GM12878 (cell line): Measurements from ENCODE around the gene FGF12.

Experiments used
- CEBPB ChIP-seq, 2 experiments: fragments of 150-350 bp in 1 of 2; IDR thresholded peaks; 2 replicates each; pipeline ENCODE4 v1.6.1; 2012 to 2014; ENCODE audit warnings: low read depth in 2 of 2, low read length in 2 of 2, borderline replicate concordance in 1 of 2, inconsistent platforms in 1 of 2
- EED ChIP-seq: sonication (generic); IDR thresholded peaks from 2 replicates; pipeline ENCODE4 v1.6.1; 2016; ENCODE audit warnings: antibody characterized with exemption, low read depth
- MXI1 ChIP-seq: fragments of 150-350 bp; IDR thresholded peaks from 2 replicates; pipeline ENCODE4 v1.6.1; 2011; ENCODE audit warnings: low read depth, mild to moderate bottlenecking, inconsistent platforms, low read length, improper control_type of control experiment
- PAX8 ChIP-seq: fragments of 450-650 bp; IDR thresholded peaks from 2 replicates; pipeline ENCODE4 v1.6.1; 2017; ENCODE audit warnings: mild to moderate bottlenecking, moderate library complexity
- POLR2A ChIP-seq: IDR thresholded peaks from 2 replicates; pipeline ENCODE4 v1.6.1; 2011; ENCODE audit warnings: low read depth, mild to moderate bottlenecking, low read length
- POU2F2 ChIP-seq: IDR thresholded peaks from 3 replicates; pipeline ENCODE4 v1.6.1; 2011; ENCODE audit warnings: low read depth, mild to moderate bottlenecking, low read length, borderline replicate concordance
- SRF ChIP-seq, 2 experiments: IDR thresholded peaks; 2 replicates each; pipeline ENCODE4 v1.6.1; 2011; ENCODE audit warnings: low read depth in 2 of 2, low read length in 2 of 2, mild to moderate bottlenecking in 1 of 2, moderate library complexity in 1 of 2
- ZNF274 ChIP-seq: IDR thresholded peaks from one replicate; pipeline ENCODE4 v1.8.0; 2011; ENCODE audit not compliant: insufficient read length, insufficient read depth
- TF ChIP-seq, protein P1 (sequence below): IDR thresholded peaks from 2 replicates; pipeline ENCODE4 v1.6.1; 2012; ENCODE audit warnings: improper control_type of control experiment, low read depth, low read length; ENCODE audit not compliant: insufficient replicate concordance
- TF ChIP-seq, protein P2 (sequence below): IDR thresholded peaks from 2 replicates; pipeline ENCODE4 v1.6.1; 2012; ENCODE audit warnings: low read depth, low read length, improper control_type of control experiment
- TF ChIP-seq, protein P3 (sequence below), 3 experiments: IDR thresholded peaks in 2 of 3; conservative IDR thresholded peaks in 1 of 3; 2 replicates each; pipeline ENCODE4 v1.5.1; 2011; ENCODE audit warnings: low read depth in 3 of 3, low read length in 3 of 3, mild to moderate bottlenecking in 3 of 3, control low read depth in 2 of 3, moderate library complexity in 2 of 3, inconsistent platforms in 1 of 3, mixed read lengths in 1 of 3; ENCODE audit not compliant: control insufficient read depth in 2 of 3, insufficient read depth in 1 of 3; ENCODE audit errors: extremely low read depth in 1 of 3
- TF ChIP-seq, protein P4 (sequence below): IDR thresholded peaks from 2 replicates; pipeline ENCODE4 v1.6.1; 2012; ENCODE audit warnings: low read length, inconsistent platforms
- TF ChIP-seq, protein P5 (sequence below): IDR thresholded peaks from 2 replicates; pipeline ENCODE4 v1.6.1; 2011; ENCODE audit warnings: low read depth, mild to moderate bottlenecking, low read length, moderate library complexity, borderline replicate concordance; ENCODE audit errors: extremely low read depth

DNA sequence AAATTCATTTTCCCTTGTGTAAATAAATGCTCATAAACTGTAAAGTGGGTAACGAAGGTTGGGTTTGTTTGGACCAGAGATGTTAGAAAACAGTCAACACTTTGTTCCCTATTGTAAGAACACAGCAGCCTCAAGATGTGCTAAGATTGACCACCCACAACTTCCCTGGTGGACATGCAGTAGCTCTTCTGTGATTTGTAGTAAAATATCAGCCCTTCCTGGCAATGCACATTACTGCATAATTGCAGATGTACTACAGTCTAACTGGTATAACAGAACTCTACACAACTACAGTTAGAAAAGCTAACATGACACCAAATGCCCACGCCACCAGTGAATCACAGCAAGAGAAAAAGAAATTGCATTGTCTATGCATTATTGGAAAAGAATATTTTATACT, 129.4 kb downstream of the FGF12 start:
- TF ChIP-seq SRF (IDR thresholded peaks at IDR 0.05; ENCODE audit: low read depth in 2 of 2, low read length in 2 of 2) (no peak), EED (no peak), MXI1 (no peak), POU2F2 (no peak), ZNF274 (no peak), CEBPB (IDR thresholded peaks at IDR 0.05; ENCODE audit: borderline replicate concordance in 1 of 2, low read depth in 2 of 2, low read length in 2 of 2) (no peak), POLR2A (no peak), PAX8 (no peak)
- TF ChIP-seq, protein P1, sequence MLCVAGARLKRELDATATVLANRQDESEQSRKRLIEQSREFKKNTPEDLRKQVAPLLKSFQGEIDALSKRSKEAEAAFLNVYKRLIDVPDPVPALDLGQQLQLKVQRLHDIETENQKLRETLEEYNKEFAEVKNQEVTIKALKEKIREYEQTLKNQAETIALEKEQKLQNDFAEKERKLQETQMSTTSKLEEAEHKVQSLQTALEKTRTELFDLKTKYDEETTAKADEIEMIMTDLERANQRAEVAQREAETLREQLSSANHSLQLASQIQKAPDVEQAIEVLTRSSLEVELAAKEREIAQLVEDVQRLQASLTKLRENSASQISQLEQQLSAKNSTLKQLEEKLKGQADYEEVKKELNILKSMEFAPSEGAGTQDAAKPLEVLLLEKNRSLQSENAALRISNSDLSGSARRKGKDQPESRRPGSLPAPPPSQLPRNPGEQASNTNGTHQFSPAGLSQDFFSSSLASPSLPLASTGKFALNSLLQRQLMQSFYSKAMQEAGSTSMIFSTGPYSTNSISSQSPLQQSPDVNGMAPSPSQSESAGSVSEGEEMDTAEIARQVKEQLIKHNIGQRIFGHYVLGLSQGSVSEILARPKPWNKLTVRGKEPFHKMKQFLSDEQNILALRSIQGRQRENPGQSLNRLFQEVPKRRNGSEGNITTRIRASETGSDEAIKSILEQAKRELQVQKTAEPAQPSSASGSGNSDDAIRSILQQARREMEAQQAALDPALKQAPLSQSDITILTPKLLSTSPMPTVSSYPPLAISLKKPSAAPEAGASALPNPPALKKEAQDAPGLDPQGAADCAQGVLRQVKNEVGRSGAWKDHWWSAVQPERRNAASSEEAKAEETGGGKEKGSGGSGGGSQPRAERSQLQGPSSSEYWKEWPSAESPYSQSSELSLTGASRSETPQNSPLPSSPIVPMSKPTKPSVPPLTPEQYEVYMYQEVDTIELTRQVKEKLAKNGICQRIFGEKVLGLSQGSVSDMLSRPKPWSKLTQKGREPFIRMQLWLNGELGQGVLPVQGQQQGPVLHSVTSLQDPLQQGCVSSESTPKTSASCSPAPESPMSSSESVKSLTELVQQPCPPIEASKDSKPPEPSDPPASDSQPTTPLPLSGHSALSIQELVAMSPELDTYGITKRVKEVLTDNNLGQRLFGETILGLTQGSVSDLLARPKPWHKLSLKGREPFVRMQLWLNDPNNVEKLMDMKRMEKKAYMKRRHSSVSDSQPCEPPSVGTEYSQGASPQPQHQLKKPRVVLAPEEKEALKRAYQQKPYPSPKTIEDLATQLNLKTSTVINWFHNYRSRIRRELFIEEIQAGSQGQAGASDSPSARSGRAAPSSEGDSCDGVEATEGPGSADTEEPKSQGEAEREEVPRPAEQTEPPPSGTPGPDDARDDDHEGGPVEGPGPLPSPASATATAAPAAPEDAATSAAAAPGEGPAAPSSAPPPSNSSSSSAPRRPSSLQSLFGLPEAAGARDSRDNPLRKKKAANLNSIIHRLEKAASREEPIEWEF: no peak
- TF ChIP-seq, protein P2, sequence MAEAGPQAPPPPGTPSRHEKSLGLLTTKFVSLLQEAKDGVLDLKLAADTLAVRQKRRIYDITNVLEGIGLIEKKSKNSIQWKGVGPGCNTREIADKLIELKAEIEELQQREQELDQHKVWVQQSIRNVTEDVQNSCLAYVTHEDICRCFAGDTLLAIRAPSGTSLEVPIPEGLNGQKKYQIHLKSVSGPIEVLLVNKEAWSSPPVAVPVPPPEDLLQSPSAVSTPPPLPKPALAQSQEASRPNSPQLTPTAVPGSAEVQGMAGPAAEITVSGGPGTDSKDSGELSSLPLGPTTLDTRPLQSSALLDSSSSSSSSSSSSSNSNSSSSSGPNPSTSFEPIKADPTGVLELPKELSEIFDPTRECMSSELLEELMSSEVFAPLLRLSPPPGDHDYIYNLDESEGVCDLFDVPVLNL: no peak
- TF ChIP-seq, protein P3, sequence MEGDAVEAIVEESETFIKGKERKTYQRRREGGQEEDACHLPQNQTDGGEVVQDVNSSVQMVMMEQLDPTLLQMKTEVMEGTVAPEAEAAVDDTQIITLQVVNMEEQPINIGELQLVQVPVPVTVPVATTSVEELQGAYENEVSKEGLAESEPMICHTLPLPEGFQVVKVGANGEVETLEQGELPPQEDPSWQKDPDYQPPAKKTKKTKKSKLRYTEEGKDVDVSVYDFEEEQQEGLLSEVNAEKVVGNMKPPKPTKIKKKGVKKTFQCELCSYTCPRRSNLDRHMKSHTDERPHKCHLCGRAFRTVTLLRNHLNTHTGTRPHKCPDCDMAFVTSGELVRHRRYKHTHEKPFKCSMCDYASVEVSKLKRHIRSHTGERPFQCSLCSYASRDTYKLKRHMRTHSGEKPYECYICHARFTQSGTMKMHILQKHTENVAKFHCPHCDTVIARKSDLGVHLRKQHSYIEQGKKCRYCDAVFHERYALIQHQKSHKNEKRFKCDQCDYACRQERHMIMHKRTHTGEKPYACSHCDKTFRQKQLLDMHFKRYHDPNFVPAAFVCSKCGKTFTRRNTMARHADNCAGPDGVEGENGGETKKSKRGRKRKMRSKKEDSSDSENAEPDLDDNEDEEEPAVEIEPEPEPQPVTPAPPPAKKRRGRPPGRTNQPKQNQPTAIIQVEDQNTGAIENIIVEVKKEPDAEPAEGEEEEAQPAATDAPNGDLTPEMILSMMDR (IDR thresholded peaks at IDR 0.05 in 2 of 3, conservative IDR thresholded peaks at IDR 0.05 in 1 of 3; ENCODE audit: control insufficient read depth in 2 of 3, extremely low read depth in 1 of 3, insufficient read depth in 1 of 3, low read depth in 3 of 3, low read length in 3 of 3): no peak
- TF ChIP-seq, protein P4, sequence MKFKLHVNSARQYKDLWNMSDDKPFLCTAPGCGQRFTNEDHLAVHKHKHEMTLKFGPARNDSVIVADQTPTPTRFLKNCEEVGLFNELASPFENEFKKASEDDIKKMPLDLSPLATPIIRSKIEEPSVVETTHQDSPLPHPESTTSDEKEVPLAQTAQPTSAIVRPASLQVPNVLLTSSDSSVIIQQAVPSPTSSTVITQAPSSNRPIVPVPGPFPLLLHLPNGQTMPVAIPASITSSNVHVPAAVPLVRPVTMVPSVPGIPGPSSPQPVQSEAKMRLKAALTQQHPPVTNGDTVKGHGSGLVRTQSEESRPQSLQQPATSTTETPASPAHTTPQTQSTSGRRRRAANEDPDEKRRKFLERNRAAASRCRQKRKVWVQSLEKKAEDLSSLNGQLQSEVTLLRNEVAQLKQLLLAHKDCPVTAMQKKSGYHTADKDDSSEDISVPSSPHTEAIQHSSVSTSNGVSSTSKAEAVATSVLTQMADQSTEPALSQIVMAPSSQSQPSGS: no peak
- TF ChIP-seq, protein P5, sequence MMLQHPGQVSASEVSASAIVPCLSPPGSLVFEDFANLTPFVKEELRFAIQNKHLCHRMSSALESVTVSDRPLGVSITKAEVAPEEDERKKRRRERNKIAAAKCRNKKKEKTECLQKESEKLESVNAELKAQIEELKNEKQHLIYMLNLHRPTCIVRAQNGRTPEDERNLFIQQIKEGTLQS: no peak
